Neural cell (in vitro differentiated cells): ENCODE results near the gene CFDP1.

ENCODE experiments used
- EP300 ChIP-seq: fragments of 450-650 bp; conservative IDR thresholded peaks from 2 replicates; pipeline ENCODE4 v1.6.1; 2014; ENCODE audit warnings: antibody characterized with exemption, mild to moderate bottlenecking, moderate library complexity; ENCODE audit not compliant: poor library complexity, severe bottlenecking
- EZH2 ChIP-seq: fragments of 200-600, 300-800 bp; shearing (Covaris generic), sonication (generic); IDR thresholded peaks from 2 replicates; pipeline ENCODE4 v1.6.1; 2014; ENCODE audit warnings: antibody characterized with exemption, low read length, borderline replicate concordance, mild to moderate bottlenecking; ENCODE audit not compliant: insufficient read depth, poor library complexity, severe bottlenecking
- MXI1 ChIP-seq: fragments of 450-650 bp; conservative IDR thresholded peaks from 2 replicates; pipeline ENCODE4 v1.6.1; 2014; ENCODE audit warnings: antibody characterized with exemption, mild to moderate bottlenecking; ENCODE audit not compliant: poor library complexity, severe bottlenecking
- RAD21 ChIP-seq: fragments of 450-650 bp; conservative IDR thresholded peaks from 2 replicates; pipeline ENCODE4 v1.6.1; 2014; ENCODE audit warnings: antibody characterized with exemption, mild to moderate bottlenecking, moderate library complexity
- TAF1 ChIP-seq: IDR thresholded peaks from 2 replicates; pipeline ENCODE4 v1.6.1; 2012; ENCODE audit warnings: low read depth
- TF ChIP-seq, protein P1 (sequence below): IDR thresholded peaks from 2 replicates; pipeline ENCODE4 v1.6.1; 2012; ENCODE audit warnings: borderline replicate concordance
- TF ChIP-seq, protein P2 (sequence below): fragments of 450-650 bp; IDR thresholded peaks from 2 replicates; pipeline ENCODE4 v1.5.1; 2014; ENCODE audit warnings: antibody characterized with exemption, mild to moderate bottlenecking, moderate library complexity; ENCODE audit not compliant: poor library complexity, severe bottlenecking

DNA sequence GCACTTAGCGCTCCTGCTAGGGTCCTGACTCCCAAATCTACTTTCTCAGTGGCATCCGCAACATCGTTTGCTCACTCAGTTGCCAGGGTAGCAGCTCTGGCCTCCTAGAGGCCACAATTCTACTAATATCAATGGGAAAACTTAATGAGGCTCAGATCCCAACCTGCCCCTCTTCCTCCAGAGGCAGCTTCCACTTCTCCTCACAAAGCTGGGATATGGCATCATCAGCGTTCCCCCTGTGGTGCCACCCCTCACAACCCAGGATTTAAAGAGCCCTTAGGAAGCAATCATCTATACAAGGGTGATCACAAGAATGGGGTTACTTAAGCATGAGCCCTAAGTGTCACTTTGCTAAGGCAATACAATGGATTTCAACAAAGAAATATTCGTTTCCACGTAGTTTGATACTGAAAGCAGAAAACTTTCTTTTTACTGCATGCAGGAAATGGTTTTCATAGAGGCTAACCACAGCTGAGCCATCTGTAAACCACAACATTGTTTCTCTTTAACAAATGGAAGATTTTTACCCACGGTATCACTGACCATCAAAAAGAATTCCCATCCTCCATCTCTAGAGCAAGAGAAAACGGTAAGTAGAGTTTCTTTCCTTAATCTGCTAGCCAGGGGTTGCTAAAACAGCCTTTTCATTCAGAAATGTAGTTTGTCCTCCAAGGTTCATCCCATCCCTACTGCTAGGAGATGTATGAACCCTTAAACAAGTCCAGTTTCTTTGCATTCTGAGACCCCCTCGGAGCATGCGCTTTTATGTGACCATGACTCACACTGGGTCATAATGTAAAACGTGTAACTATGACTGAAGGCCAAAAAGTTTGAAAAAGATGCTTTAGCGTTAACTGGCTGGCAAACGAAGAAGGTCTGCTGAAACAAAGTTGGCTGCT, 113.5 kb downstream of the CFDP1 start:
- TF ChIP-seq, protein P1, sequence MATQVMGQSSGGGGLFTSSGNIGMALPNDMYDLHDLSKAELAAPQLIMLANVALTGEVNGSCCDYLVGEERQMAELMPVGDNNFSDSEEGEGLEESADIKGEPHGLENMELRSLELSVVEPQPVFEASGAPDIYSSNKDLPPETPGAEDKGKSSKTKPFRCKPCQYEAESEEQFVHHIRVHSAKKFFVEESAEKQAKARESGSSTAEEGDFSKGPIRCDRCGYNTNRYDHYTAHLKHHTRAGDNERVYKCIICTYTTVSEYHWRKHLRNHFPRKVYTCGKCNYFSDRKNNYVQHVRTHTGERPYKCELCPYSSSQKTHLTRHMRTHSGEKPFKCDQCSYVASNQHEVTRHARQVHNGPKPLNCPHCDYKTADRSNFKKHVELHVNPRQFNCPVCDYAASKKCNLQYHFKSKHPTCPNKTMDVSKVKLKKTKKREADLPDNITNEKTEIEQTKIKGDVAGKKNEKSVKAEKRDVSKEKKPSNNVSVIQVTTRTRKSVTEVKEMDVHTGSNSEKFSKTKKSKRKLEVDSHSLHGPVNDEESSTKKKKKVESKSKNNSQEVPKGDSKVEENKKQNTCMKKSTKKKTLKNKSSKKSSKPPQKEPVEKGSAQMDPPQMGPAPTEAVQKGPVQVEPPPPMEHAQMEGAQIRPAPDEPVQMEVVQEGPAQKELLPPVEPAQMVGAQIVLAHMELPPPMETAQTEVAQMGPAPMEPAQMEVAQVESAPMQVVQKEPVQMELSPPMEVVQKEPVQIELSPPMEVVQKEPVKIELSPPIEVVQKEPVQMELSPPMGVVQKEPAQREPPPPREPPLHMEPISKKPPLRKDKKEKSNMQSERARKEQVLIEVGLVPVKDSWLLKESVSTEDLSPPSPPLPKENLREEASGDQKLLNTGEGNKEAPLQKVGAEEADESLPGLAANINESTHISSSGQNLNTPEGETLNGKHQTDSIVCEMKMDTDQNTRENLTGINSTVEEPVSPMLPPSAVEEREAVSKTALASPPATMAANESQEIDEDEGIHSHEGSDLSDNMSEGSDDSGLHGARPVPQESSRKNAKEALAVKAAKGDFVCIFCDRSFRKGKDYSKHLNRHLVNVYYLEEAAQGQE, result no peak
- TF ChIP-seq MXI1 (no peak), TAF1 (no peak), RAD21 (no peak), EZH2 (no peak), EP300 (no peak)
- TF ChIP-seq, protein P2, sequence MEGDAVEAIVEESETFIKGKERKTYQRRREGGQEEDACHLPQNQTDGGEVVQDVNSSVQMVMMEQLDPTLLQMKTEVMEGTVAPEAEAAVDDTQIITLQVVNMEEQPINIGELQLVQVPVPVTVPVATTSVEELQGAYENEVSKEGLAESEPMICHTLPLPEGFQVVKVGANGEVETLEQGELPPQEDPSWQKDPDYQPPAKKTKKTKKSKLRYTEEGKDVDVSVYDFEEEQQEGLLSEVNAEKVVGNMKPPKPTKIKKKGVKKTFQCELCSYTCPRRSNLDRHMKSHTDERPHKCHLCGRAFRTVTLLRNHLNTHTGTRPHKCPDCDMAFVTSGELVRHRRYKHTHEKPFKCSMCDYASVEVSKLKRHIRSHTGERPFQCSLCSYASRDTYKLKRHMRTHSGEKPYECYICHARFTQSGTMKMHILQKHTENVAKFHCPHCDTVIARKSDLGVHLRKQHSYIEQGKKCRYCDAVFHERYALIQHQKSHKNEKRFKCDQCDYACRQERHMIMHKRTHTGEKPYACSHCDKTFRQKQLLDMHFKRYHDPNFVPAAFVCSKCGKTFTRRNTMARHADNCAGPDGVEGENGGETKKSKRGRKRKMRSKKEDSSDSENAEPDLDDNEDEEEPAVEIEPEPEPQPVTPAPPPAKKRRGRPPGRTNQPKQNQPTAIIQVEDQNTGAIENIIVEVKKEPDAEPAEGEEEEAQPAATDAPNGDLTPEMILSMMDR, result no peak
